Small intestine (tissue), 7 donors: ENCODE data around the gene AHRR. TPM values are rescaled to one million over a fixed set of nuclear protein-coding genes. Genes with fewer than 3 reads are reported as not detected.
A peak's percentile ranks its signal among the peaks of the same experiment; 100 is the strongest.
"Not testable (repeated sequence)": the region's sequence is repeated elsewhere in the genome, so short reads cannot be mapped to it uniquely, and the experiment has no call there.

ENCODE experiments used
- DNase-seq, 2 donors: peaks; one replicate each; pipeline versions ENCODE4 v3.0.0 to v3.0.0-alpha.2; 2013
- FAIRE-seq: peaks from 2 replicates; lab custom pipeline; 2012; peaks lifted over from hg19 to GRCh38; lab: Jason Lieb, UNC
- H3K27ac ChIP-seq, 3 donors: one replicate each; pipeline ENCODE4 v1.5.1; 2013; ENCODE audit warnings: low read length in 2 of 3, mild to moderate bottlenecking in 2 of 3, control low read depth in 1 of 3, inconsistent platforms in 1 of 3, low read depth in 1 of 3, moderate library complexity in 1 of 3
- H3K27me3 ChIP-seq, 3 donors: one replicate each; pipeline ENCODE4 v1.6.1; 2013; ENCODE audit warnings: low read length in 3 of 3, inconsistent platforms in 1 of 3; ENCODE audit not compliant: control insufficient read depth in 3 of 3, insufficient read depth in 3 of 3
- H3K36me3 ChIP-seq, 3 donors: one replicate each; pipeline ENCODE4 v1.6.1; 2013; ENCODE audit warnings: low read length in 3 of 3, inconsistent platforms in 1 of 3, low read depth in 1 of 3, mild to moderate bottlenecking in 1 of 3, moderate library complexity in 1 of 3; ENCODE audit not compliant: control insufficient read depth in 3 of 3, insufficient read depth in 2 of 3
- H3K4me1 ChIP-seq, 3 donors: one replicate each; pipeline ENCODE4 v1.6.1; 2013; ENCODE audit warnings: low read length in 2 of 3, inconsistent platforms in 1 of 3, low read depth in 1 of 3, mild to moderate bottlenecking in 1 of 3, moderate library complexity in 1 of 3; ENCODE audit not compliant: control insufficient read depth in 3 of 3, insufficient read depth in 2 of 3
- H3K4me3 ChIP-seq, 3 donors: one replicate each; pipeline ENCODE4 v1.5.1; 2013; ENCODE audit warnings: low read length in 3 of 3, control low read depth in 1 of 3, inconsistent platforms in 1 of 3, low read depth in 1 of 3, mild to moderate bottlenecking in 1 of 3, moderate library complexity in 1 of 3
- H3K9me3 ChIP-seq, 2 donors: one replicate each; pipeline ENCODE4 v1.6.1; 2013; ENCODE audit warnings: low read depth in 1 of 2, low read length in 1 of 2; ENCODE audit not compliant: control insufficient read depth in 2 of 2, insufficient read depth in 1 of 2
- WGBS, 3 donors: extraction: QIAGEN DNeasy Blood & Tissue Kit; methylation state at CpG; one replicate each; pipeline ENCODE4 v1.1.7; 2013; 5-methylcytosine and 5-hydroxymethylcytosine counted together
- polyA plus RNA-seq, 4 donors: library from polyadenylated mRNA; stranded (reverse) in 3 of 4; unstranded in 1 of 4; fragments of 200-250 nt in 3 of 4; fragments of 120-200 nt in 1 of 4; gene quantifications; one replicate each; pipeline versions ENCODE4 v1.2.1 to v1.2.3, GENCODE V29; 2013
- donor health status: healthy with polysubstance abuse.
- donor health status: control.
- donor health status: control.
- donor health status: Bipolar disorder and iron deficiency.
- donor health status: healthy.

AHRR gene
- polyA plus RNA-seq, 4 donors: 0.22 to 2.6 (median 0.95) TPM

GRCh38 chr5:396531-396961, 75.0 kb downstream of the AHRR start:
- 83 to 94% (median 94%) methylated on average over 13 of the region's 13 CpGs for WGBS, 3 donors
- Histone ChIP-seq H3K27me3 (peaks cover 0 to 10% (median 2%) of the 10 kb centered on the region in 3 donors), H3K4me1 (peaks cover 0 to 18% (median 0%) of the 10 kb centered on the region in 3 donors), H3K4me3 (no peak overlapping the region), H3K36me3 (no peaks in the 10 kb centered on the region), H3K27ac (no peak overlapping the region), H3K9me3 (no peaks in the 10 kb centered on the region)
- DNase-seq: no peak
- FAIRE-seq: no peak

- not testable (repeated sequence) for H3K27ac ChIP-seq, DNase-seq, H3K9me3 ChIP-seq, H3K27me3 ChIP-seq, FAIRE-seq, H3K4me3 ChIP-seq, H3K36me3 ChIP-seq
- H3K4me1 ChIP-seq: peaks cover 0 to 18% (median 0%) of the 10 kb centered on the region in 3 donors
- 87 to 98% (median 94%) methylated on average over 15 of the region's 15 CpGs for WGBS, 3 donors
Measured at GRCh38 chr5:398141-398474, 76.6 kb downstream of the AHRR start.

GRCh38 chr5:398475-399295, 77.2 kb downstream of the AHRR start:
- no peak for FAIRE-seq
- DNase-seq: no peak
- Histone ChIP-seq H3K4me3 (no peak overlapping the region), H3K9me3 (no peaks in the 10 kb centered on the region), H3K36me3 (no peaks in the 10 kb centered on the region), H3K4me1 (peaks cover 0 to 18% (median 0%) of the 10 kb centered on the region in 3 donors), H3K27me3 (peaks cover 0 to 10% (median 2%) of the 10 kb centered on the region in 3 donors), H3K27ac (peak overlapping the region in 2 of 3 donors; percentile 62 to 69)
- WGBS, 3 donors: 78 to 89% (median 87%) methylated on average over 35 of the region's 35 CpGs

GRCh38 chr5:399296-400281, 78.1 kb downstream of the AHRR start:
- DNase-seq (peak; percentile 31 to 88), FAIRE-seq (no peak)
- Histone ChIP-seq H3K27me3 (peaks cover 0 to 10% (median 2%) of the 10 kb centered on the region in 3 donors), H3K27ac (peak overlapping the region in 2 of 3 donors; percentile 62 to 69), H3K9me3 (no peaks in the 10 kb centered on the region), H3K36me3 (no peaks in the 10 kb centered on the region), H3K4me1 (peaks cover 0 to 18% (median 0%) of the 10 kb centered on the region in 3 donors), H3K4me3 (no peak overlapping the region)
- 27 to 39% (median 29%) methylated on average over 44 to 45 of the region's 45 CpGs for WGBS, 3 donors

GRCh38 chr5:400282-401145, 79.0 kb downstream of the AHRR start:
- H3K9me3 ChIP-seq: no peaks in the 10 kb centered on the region
- no peak for DNase-seq
- peak overlapping the region in 2 of 3 donors; percentile 62 to 69 for H3K27ac ChIP-seq
- no peak overlapping the region for H3K4me3 ChIP-seq
- H3K27me3 ChIP-seq: peaks cover 0 to 13% (median 2%) of the 10 kb centered on the region in 3 donors
- H3K4me1 ChIP-seq: peaks cover 0 to 18% (median 0%) of the 10 kb centered on the region in 3 donors
- no peak for FAIRE-seq
- no peaks in the 10 kb centered on the region for H3K36me3 ChIP-seq
- 45 to 57% (median 45%) methylated on average over 26 of the region's 26 CpGs for WGBS, 3 donors

- FAIRE-seq (no peak), DNase-seq (no peak)
- H3K4me3 ChIP-seq: no peak overlapping the region
- H3K27me3 ChIP-seq: peaks cover 0 to 13% (median 2%) of the 10 kb centered on the region in 3 donors
- no peaks in the 10 kb centered on the region for H3K36me3 ChIP-seq
- 83 to 92% (median 92%) methylated on average over 24 of the region's 24 CpGs for WGBS, 3 donors
- H3K9me3 ChIP-seq: no peaks in the 10 kb centered on the region
- H3K4me1 ChIP-seq: peaks cover 0 to 18% (median 0%) of the 10 kb centered on the region in 3 donors
- H3K27ac ChIP-seq: no peak overlapping the region
Measured at GRCh38 chr5:401146-402034, 79.9 kb downstream of the AHRR start.

GRCh38 chr5:402219-402614, 80.7 kb downstream of the AHRR start:
- WGBS, 3 donors: 89 to 93% (median 92%) methylated on average over 17 of the region's 17 CpGs
- H3K36me3 ChIP-seq, H3K27ac ChIP-seq, FAIRE-seq, DNase-seq, H3K9me3 ChIP-seq, H3K4me3 ChIP-seq: not testable (repeated sequence)
- peaks cover 0 to 18% (median 0%) of the 10 kb centered on the region in 3 donors for H3K4me1 ChIP-seq
- H3K27me3 ChIP-seq: peaks cover 0 to 13% (median 2%) of the 10 kb centered on the region in 3 donors
